ENCODE measurements around the gene CARNS1. TPM values are rescaled to one million over a fixed set of nuclear protein-coding genes. Genes with fewer than 3 reads are reported as not detected.

Gene CARNS1
- total RNA-seq, 1 experiment from 2014 or later = 1.1 TPM

- Mint-ChIP-seq H3K36me3 (ENCODE audit: insufficient read depth in 1 of 3, low read depth in 3 of 3) (no peaks in the 10 kb centered on the region), H3K4me3 (no peak overlapping the region), H3K4me1 (peaks cover 14 to 25% of the 10 kb centered on the region in 2 experiments), H3K27me3 (ENCODE audit: low read depth) (peaks cover 24% of the 10 kb centered on the region), H3K27ac (no peak overlapping the region), H3K9me3 (no peaks in the 10 kb centered on the region)
- H3T11ph ChIP-seq (ENCODE audit: low read length) = no peak overlapping the region
- H3K14ac ChIP-seq (ENCODE audit: insufficient read depth, low read length) = no peak overlapping the region
- no peak overlapping the region for H4K91ac ChIP-seq (ENCODE audit: insufficient read length, low read depth, low read length)
- H4K8ac ChIP-seq (replicated peaks; ENCODE audit: insufficient read length, low read depth, low read length) = no peak overlapping the region
- no peaks in the 10 kb centered on the region for H3K23me2 ChIP-seq (ENCODE audit: insufficient read length, low read depth, low read length, poor library complexity, severe bottlenecking)
- no peaks in the 10 kb centered on the region for H3K79me1 ChIP-seq (ENCODE audit: insufficient read depth, low read depth, low read length, poor library complexity, severe bottlenecking)
- no peak overlapping the region for H2BK15ac ChIP-seq (ENCODE audit: low read depth, low read length)
- H3K9ac ChIP-seq (ENCODE audit: extremely low read depth, insufficient read length, low read length) = no peak overlapping the region
- no CpG with 5 or more reads among the region's 18 CpGs for WGBS (ENCODE audit: extremely low coverage, insufficient read length, low lambda C conversion rate)
- H4K5ac ChIP-seq (ENCODE audit: insufficient read length, low read depth, low read length) = no peak overlapping the region
- H3K27ac ChIP-seq (ENCODE audit: insufficient read length, low read depth, low read length) = no peak overlapping the region
- no peak overlapping the region for H2BK5ac ChIP-seq (ENCODE audit: insufficient read length, low read length)
- no peak overlapping the region for H2AFZ ChIP-seq (ENCODE audit: low read length)
- DNase-seq = no peak
- no peaks in the 10 kb centered on the region for H3K27me3 ChIP-seq (ENCODE audit: insufficient read depth, low read length)
- no peaks in the 10 kb centered on the region for H3K4me1 ChIP-seq (ENCODE audit: insufficient read depth, low read length)
- no peak overlapping the region for H2AK5ac ChIP-seq (ENCODE audit: insufficient read length, low read length)
- no peak overlapping the region for H2BK120ac ChIP-seq (ENCODE audit: low read depth, low read length, poor library complexity, severe bottlenecking)
- no peak overlapping the region for H3K4me2 ChIP-seq (ENCODE audit: insufficient read depth, insufficient read length, low read length)
- no peak overlapping the region for H2BK12ac ChIP-seq (ENCODE audit: insufficient read length, low read depth, low read length)
- H3K56ac ChIP-seq (ENCODE audit: insufficient read length, low read depth, low read length) = no peak overlapping the region
- no peak overlapping the region for H3K18ac ChIP-seq (ENCODE audit: insufficient read length, low read depth, low read length)
- H3K23ac ChIP-seq (ENCODE audit: insufficient read length, low read depth, low read length) = no peak overlapping the region
- H2BK20ac ChIP-seq (ENCODE audit: low read depth, low read length, poor library complexity, severe bottlenecking) = no peak overlapping the region
- no peak overlapping the region for H3K4ac ChIP-seq (ENCODE audit: low read depth, low read length)
- TF ChIP-seq CTCF (conservative IDR thresholded peaks at IDR 0.05) = no peak
- no peaks in the 10 kb centered on the region for H3K79me2 ChIP-seq (ENCODE audit: insufficient read depth, low read length)
- H3K9me3 ChIP-seq (ENCODE audit: control insufficient read depth, low read depth, low read length) = no peaks in the 10 kb centered on the region
- H4K20me1 ChIP-seq (ENCODE audit: control insufficient read depth, insufficient read depth, insufficient read length) = no peaks in the 10 kb centered on the region
These were observed 9.0 kb upstream of the CARNS1 start for GRCh38 chr11:67406420-67406968.
